Measurements from ENCODE around the gene TCF7L2.

DNA sequence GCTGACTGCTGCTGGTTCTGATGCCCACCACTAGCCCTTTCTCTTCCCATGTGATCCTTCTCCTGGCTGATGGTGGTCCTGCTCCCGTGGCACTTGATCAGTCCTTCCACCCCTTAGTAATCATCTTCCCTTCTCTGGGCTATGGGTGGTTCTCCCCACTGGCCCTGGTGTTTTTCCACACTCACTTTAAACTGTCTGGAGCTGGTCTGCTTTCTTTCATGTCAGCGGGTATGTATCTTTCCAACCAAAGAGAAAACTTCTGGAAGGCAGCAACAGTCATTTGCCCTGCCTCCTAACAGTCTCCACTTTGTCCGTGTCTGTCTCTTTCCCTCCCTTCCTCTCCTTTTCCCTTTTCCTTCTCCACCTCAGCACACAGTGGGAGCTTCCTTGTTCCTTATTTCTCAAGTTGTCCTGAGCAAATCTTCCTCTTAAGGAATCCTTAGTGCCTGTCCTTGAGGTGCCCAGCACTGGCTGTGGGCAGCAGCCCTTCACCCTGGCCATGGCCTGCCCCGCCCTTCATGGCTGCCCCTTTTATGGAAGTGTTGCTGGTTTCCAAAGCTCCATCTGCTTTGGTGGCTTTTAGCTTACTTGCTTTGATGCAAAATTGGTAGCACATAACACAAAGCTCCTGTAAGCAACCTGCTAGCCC is 189.0 kb downstream of the TCF7L2 start:
- TF ChIP-seq, protein P1, sequence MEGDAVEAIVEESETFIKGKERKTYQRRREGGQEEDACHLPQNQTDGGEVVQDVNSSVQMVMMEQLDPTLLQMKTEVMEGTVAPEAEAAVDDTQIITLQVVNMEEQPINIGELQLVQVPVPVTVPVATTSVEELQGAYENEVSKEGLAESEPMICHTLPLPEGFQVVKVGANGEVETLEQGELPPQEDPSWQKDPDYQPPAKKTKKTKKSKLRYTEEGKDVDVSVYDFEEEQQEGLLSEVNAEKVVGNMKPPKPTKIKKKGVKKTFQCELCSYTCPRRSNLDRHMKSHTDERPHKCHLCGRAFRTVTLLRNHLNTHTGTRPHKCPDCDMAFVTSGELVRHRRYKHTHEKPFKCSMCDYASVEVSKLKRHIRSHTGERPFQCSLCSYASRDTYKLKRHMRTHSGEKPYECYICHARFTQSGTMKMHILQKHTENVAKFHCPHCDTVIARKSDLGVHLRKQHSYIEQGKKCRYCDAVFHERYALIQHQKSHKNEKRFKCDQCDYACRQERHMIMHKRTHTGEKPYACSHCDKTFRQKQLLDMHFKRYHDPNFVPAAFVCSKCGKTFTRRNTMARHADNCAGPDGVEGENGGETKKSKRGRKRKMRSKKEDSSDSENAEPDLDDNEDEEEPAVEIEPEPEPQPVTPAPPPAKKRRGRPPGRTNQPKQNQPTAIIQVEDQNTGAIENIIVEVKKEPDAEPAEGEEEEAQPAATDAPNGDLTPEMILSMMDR (IDR thresholded peaks at IDR 0.05): no peak
- TF ChIP-seq POLR2A (IDR thresholded peaks at IDR 0.05): no peak
